WI38 (cell line): Measurements from ENCODE around the gene PPP6R1.

Experiments
- H3K4me3 ChIP-seq: 2 replicates; pipeline ENCODE4 v1.5.1; 2011; ENCODE audit warnings: low read depth, mild to moderate bottlenecking, control low read depth, low read length
- TF ChIP-seq, protein P1 (sequence below): IDR thresholded peaks from 2 replicates; pipeline ENCODE4 v1.5.1; 2012; ENCODE audit warnings: low read depth, mild to moderate bottlenecking, control low read depth, low read length

PPP6R1 gene

DNA sequence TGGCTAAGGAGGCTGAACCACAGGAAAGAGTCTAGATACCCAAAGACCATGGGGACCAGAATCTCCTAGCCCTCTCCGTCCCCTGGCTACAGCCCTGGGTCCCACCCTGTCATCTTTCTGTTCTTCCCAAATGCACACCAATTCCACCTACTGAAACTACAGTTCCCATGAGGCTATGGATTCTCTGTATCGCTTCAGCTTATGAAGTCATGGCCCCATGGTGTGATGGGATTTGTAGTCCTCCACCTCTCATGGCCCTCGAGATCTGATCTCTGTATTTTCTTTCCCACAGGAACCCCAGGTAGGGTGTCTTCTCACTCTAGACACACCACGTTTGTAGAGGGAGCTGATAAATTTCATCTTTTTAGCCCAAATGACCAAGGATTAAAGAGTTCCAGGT is 61.3 kb downstream of the PPP6R1 start:
- TF ChIP-seq, protein P1, sequence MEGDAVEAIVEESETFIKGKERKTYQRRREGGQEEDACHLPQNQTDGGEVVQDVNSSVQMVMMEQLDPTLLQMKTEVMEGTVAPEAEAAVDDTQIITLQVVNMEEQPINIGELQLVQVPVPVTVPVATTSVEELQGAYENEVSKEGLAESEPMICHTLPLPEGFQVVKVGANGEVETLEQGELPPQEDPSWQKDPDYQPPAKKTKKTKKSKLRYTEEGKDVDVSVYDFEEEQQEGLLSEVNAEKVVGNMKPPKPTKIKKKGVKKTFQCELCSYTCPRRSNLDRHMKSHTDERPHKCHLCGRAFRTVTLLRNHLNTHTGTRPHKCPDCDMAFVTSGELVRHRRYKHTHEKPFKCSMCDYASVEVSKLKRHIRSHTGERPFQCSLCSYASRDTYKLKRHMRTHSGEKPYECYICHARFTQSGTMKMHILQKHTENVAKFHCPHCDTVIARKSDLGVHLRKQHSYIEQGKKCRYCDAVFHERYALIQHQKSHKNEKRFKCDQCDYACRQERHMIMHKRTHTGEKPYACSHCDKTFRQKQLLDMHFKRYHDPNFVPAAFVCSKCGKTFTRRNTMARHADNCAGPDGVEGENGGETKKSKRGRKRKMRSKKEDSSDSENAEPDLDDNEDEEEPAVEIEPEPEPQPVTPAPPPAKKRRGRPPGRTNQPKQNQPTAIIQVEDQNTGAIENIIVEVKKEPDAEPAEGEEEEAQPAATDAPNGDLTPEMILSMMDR, result no peak
- H3K4me3 ChIP-seq, result no peak overlapping the region

DNA sequence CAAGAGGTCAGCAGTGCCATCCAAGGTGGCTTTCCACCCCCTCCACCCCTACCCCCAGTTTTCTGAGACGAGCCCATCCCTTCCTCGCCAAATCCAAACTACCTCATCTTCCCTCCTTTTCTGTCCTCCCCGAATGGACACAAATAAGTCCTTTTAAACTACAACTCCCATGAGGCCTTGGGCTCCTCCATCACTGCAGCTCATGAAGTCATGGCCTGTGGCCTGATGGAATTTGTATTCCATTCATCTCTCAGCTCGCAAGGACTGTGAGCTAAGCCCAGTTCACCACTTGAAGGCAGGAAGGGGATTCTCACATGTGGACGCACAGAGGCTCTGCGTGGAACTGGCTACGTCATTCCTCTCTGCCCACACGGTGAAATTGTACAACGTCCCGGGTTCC is 62.0 kb downstream of the PPP6R1 start:
- TF ChIP-seq, protein P1, result no peak
- no peak overlapping the region for H3K4me3 ChIP-seq

DNA sequence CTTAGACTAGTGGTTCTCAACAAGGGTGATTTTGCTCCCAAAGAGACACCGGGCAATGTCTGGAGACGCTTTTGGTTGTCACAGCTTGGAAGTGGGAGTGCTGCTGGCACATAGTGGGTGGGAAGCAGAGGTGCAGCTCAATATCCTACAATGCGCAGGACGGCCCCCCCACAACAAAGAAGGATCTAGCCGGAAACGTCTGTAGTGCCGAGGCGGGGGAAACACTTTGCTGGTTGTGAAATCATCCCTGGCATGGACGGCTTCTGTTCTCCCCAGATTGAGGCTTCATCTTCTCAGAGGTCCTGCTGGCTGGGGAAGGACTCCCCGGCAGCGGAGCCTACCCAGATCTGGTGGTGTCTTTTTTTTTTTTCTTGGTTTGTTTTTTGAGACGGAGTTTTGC is 65.3 kb downstream of the PPP6R1 start:
- no peak overlapping the region for H3K4me3 ChIP-seq
- TF ChIP-seq, protein P1, result no peak

DNA sequence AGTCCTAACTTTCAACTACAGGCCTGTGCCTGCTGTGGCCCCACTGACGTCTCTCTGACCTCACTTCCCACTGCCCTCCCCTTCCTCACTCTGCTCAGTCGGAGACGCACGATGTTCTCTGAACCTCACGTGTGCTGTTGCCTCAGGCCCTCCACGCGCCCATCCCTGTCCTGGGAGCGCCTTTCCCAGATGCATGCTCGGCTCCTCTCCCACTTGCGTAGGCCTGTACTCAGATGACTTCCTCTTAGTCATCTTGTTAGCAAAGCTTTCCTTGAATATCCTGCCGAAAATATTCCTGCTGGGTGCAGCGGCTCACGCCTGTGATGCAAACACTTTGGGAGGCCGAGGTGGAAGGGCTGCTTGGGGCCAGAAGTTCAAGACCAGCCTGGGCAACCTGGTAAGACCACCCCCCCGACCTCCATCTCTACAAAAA is 69.4 kb downstream of the PPP6R1 start:
- TF ChIP-seq, protein P1, result no peak
- no peak overlapping the region for H3K4me3 ChIP-seq

DNA sequence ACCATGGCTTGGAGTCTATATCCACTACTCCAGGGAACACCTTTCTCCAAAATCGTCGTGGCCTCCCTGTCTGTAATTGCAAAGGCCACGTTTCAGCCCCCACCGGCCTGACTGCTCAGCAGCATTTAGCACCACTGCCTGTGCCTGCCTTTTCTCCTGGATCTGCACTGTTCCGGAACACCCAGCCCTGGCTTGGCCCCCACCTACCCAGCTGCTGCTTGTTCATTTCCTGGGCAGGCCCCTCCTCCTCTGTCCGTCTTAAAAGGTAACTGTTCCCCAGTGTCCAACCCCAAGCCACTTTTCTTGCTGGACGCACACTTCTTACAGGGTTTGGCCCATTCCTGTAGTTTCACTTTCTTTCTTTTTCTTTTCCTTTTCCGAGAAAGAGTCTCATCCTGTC is 70.2 kb downstream of the PPP6R1 start:
- TF ChIP-seq, protein P1, result no peak
- H3K4me3 ChIP-seq, result no peak overlapping the region

DNA sequence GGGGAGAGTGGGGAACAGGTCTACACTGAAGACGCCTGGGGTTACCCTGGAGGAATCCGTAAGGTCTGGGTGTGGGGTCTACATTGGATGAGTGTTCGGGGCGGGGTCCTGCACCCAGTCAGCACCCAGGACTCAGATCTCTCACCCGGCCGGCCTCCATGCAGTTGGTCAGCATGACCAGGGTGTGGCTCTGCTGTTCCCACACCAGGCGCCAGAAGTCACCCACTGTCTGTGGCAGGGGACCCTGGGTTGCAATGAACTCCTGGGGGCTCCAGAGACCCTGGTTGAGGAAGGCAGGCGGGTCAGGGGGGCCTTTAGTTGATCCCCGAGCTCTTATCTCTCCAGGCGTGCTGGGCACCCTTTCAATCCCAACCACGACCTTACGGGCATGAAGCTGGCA is 72.7 kb downstream of the PPP6R1 start:
- TF ChIP-seq, protein P1, result no peak
- no peak overlapping the region for H3K4me3 ChIP-seq

DNA sequence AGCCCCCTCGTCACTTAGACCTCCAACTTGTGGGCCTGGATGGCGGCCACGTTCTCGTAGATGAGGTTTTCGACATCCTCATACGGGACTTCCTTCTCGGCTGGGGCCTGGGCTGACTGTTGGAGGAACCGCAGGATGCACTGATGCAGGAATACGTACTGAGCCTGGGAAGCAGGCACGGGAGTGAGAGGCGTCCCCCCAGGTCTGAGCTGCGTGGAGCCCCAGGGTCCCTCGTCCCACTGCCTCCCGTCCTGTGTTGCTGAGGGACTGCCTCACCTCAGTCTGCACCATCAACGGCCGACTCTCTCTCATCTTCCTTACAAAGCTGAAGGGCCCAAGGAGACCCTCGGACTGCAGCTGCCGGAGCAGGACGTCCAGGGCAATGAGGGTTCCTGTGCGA is 77.1 kb downstream of the PPP6R1 start:
- H3K4me3 ChIP-seq, result no peak overlapping the region
- TF ChIP-seq, protein P1, result no peak
